Calu3 (cell line): ENCODE results near the gene KERA. TPM values are rescaled to one million over a fixed set of nuclear protein-coding genes. Genes with fewer than 3 reads are reported as not detected.

ENCODE experiments used
- BruUV-seq: library from RNA; stranded (reverse); fragments of 400-500 nt; replicated peaks from 2 replicates; lab custom pipeline; 2021; lab: Mats Ljungman, UMichigan
- CTCF ChIA-PET: fragments of 300-600 bp; sonication (Branson Sonifier 250); formaldehyde crosslinking; loops from one replicate; lab custom pipeline; 2022; ENCODE audit warnings: antibody characterized with exemption; lab: Charles Lee
- DNase-seq: peaks from one replicate; pipeline ENCODE4 v3.0.0; 2022
- H3K27ac Mint-ChIP-seq: one replicate; pipeline ENCODE4 v1.8.0; 2022; ENCODE audit warnings: mixed read lengths; ENCODE audit not compliant: unreplicated experiment
- H3K27me3 Mint-ChIP-seq: one replicate; pipeline ENCODE4 v1.8.0; 2022; ENCODE audit warnings: mixed read lengths; ENCODE audit not compliant: unreplicated experiment
- H3K36me3 Mint-ChIP-seq: one replicate; pipeline ENCODE4 v1.8.0; 2022; ENCODE audit warnings: mild to moderate bottlenecking, moderate library complexity, mixed read lengths; ENCODE audit not compliant: insufficient read depth, unreplicated experiment
- H3K4me1 Mint-ChIP-seq: one replicate; pipeline ENCODE4 v1.8.0; 2022; ENCODE audit warnings: mild to moderate bottlenecking, low read depth, mixed read lengths; ENCODE audit not compliant: unreplicated experiment
- H3K4me3 Mint-ChIP-seq: one replicate; pipeline ENCODE4 v1.8.0; 2022; ENCODE audit warnings: mild to moderate bottlenecking, low read depth, moderate library complexity, mixed read lengths; ENCODE audit not compliant: unreplicated experiment
- H3K9me3 Mint-ChIP-seq: one replicate; pipeline ENCODE4 v1.8.0; 2022; ENCODE audit warnings: low read depth, mixed read lengths; ENCODE audit not compliant: unreplicated experiment
- intact Hi-C: fragments of 100-400 bp; cut with micrococcal nuclease; formaldehyde crosslinking; loops from one replicate; pipeline ENCODE4 v1.10.0; 2022; ENCODE audit not compliant: unreplicated experiment
- total RNA-seq: library from RNA; stranded (reverse); gene quantifications from 2 replicates; pipeline ENCODE4 v1.2.3, GENCODE V29; 2022
- TF ChIP-seq, protein P1 (sequence below): fragments of 200-600 bp; IDR thresholded peaks from one replicate; pipeline ENCODE4 v1.8.0; 2022; ENCODE audit warnings: antibody characterized with exemption; ENCODE audit not compliant: unreplicated experiment

Gene KERA
- total RNA-seq, 1 experiment from 2014 or later = not detected

DNA sequence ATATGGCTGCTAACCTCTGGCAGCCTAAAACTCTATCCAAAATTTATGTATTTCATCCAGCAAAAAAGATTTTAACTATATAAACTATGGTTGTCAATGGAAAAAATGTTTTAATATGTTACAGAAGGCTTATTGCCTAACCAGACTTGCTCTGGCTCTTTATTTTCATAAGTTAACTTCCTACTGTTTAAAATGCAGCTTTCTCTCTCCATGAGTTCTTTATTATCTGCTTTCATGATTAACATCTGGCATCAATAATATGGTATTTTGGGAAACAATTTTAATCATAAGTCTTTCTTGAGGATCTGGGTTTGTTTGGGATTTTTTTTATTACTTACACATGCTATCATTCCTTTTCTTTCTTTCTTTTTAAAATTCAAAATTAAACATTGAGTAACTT is 20.5 kb downstream of the KERA start:
- TF ChIP-seq, protein P1, sequence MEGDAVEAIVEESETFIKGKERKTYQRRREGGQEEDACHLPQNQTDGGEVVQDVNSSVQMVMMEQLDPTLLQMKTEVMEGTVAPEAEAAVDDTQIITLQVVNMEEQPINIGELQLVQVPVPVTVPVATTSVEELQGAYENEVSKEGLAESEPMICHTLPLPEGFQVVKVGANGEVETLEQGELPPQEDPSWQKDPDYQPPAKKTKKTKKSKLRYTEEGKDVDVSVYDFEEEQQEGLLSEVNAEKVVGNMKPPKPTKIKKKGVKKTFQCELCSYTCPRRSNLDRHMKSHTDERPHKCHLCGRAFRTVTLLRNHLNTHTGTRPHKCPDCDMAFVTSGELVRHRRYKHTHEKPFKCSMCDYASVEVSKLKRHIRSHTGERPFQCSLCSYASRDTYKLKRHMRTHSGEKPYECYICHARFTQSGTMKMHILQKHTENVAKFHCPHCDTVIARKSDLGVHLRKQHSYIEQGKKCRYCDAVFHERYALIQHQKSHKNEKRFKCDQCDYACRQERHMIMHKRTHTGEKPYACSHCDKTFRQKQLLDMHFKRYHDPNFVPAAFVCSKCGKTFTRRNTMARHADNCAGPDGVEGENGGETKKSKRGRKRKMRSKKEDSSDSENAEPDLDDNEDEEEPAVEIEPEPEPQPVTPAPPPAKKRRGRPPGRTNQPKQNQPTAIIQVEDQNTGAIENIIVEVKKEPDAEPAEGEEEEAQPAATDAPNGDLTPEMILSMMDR = no peak
- no TSS peak for BruUV-seq
- Mint-ChIP-seq H3K9me3 (no peaks in the 10 kb centered on the region), H3K27ac (no peak overlapping the region), H3K4me1 (no peaks in the 10 kb centered on the region), H3K4me3 (no peak overlapping the region), H3K27me3 (no peaks in the 10 kb centered on the region), H3K36me3 (no peaks in the 10 kb centered on the region)
- intact Hi-C loops = no loop called here
- CTCF ChIA-PET = no interaction called here
- no peak for DNase-seq

DNA sequence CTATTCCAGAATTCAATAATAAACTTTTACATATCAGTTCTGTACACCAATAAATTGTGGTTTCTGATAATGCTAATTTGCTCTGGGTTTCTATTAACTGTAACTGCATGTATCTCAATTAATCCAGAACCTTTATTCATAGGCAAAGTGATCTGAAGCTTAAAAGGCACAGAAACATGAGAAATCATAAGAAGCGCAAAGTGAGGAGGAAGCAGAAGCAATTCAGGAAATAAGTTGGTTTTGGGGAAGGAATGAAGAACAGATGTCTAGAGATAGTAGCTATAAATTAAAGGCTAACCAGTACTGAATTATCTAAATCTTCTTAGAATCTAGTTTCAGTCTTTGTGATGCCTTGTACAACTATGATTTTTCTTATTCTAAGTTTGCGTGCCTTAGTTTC is 24.6 kb downstream of the KERA start:
- intact Hi-C loops = no loop called here
- DNase-seq = no peak
- no TSS peak for BruUV-seq
- Mint-ChIP-seq H3K4me3 (no peak overlapping the region), H3K9me3 (peaks cover 2% of the 10 kb centered on the region), H3K27me3 (no peaks in the 10 kb centered on the region), H3K36me3 (no peaks in the 10 kb centered on the region), H3K27ac (no peak overlapping the region), H3K4me1 (no peaks in the 10 kb centered on the region)
- CTCF ChIA-PET = interaction anchor here (0.6 kb wide), 1 partner anchor 158 kb away, joined by 5 read pairs; no protein-coding TSS in a partner anchor
- TF ChIP-seq, protein P1 = no peak

DNA sequence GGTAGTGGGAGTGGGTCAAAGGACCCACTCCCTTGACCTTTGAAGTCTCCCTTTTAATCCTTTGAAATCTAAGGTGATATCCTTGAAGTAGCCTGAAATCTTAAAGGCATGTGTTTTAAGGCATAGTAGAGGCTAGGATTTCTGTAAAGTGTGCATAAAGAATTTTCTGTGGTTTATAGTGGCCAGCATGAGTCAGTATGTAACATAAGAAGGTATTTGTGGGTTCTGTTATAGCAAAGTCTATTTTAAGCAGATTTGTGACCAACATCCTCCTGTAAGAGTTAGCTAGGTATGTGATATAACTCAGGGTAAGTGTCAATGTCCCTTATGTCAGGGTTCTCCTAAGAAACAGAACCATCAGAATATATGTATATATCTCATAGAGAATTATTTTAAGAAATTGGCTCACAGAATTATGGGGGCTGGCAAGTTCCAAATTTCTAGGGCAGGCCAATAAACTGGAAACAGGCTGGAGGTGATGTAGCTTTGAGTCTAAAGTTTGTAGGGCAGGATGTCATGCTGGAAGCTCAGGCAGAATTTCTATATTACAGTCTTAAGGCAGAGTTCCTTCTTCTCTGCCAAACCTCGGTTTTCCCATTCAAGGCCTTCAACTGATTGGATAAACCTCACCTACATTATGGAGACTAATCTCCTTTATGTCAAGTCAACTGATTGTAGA is 34.4 kb downstream of the KERA start:
- no peak for DNase-seq
- no peak overlapping the region for H3K4me3 Mint-ChIP-seq
- H3K27ac Mint-ChIP-seq = no peak overlapping the region
- no peaks in the 10 kb centered on the region for H3K27me3 Mint-ChIP-seq
- H3K36me3 Mint-ChIP-seq = no peaks in the 10 kb centered on the region
- TF ChIP-seq, protein P1 = no peak
- no TSS peak for BruUV-seq
- no peaks in the 10 kb centered on the region for H3K9me3 Mint-ChIP-seq
- intact Hi-C loops = no loop called here
- CTCF ChIA-PET = interaction anchor here (0.8 to 0.9 kb wide), 2 partner anchors 28 to 1077 kb away, joined by 4 to 7 read pairs; no protein-coding TSS in a partner anchor
- peaks cover 7% of the 10 kb centered on the region for H3K4me1 Mint-ChIP-seq

DNA sequence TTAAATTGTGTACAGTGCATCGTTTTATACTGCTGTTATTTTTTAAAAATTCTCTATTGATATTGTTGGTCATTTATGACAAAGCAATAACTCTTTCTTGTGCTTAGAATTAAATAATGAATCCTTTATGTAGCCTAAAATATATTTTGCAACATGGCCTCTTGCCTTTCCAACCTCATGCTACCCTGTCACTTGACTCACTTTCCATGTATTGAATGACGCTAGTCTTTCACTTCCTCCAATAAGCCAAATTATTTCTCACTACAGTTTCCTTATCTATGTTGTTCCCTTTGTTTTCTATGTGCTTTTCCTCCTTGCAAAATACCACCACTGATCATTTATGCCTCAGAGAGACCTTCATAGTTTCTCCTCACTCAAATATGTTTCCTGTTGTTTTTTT is 36.7 kb downstream of the KERA start:
- peaks cover 16% of the 10 kb centered on the region for H3K4me1 Mint-ChIP-seq
- CTCF ChIA-PET = no interaction called here
- DNase-seq = no peak
- H3K27ac Mint-ChIP-seq = peak overlapping the region; percentile 22
- H3K36me3 Mint-ChIP-seq = no peaks in the 10 kb centered on the region
- no peak overlapping the region for H3K4me3 Mint-ChIP-seq
- no peaks in the 10 kb centered on the region for H3K9me3 Mint-ChIP-seq
- TF ChIP-seq, protein P1 = no peak
- BruUV-seq = no TSS peak
- intact Hi-C loops = no loop called here
- H3K27me3 Mint-ChIP-seq = no peaks in the 10 kb centered on the region
